VCaP (cell line): ENCODE measurements around the gene ZDHHC22.

Experiments used
- H3K27ac ChIP-seq: fragments of 450-650 bp; 2 replicates; pipeline ENCODE4 v1.5.1; 2017
- TF ChIP-seq, protein P1 (sequence below): fragments of 450-650 bp; conservative IDR thresholded peaks from 2 replicates; pipeline ENCODE4 v1.5.1; 2017; ENCODE audit warnings: mild to moderate bottlenecking, moderate library complexity

Gene ZDHHC22

DNA sequence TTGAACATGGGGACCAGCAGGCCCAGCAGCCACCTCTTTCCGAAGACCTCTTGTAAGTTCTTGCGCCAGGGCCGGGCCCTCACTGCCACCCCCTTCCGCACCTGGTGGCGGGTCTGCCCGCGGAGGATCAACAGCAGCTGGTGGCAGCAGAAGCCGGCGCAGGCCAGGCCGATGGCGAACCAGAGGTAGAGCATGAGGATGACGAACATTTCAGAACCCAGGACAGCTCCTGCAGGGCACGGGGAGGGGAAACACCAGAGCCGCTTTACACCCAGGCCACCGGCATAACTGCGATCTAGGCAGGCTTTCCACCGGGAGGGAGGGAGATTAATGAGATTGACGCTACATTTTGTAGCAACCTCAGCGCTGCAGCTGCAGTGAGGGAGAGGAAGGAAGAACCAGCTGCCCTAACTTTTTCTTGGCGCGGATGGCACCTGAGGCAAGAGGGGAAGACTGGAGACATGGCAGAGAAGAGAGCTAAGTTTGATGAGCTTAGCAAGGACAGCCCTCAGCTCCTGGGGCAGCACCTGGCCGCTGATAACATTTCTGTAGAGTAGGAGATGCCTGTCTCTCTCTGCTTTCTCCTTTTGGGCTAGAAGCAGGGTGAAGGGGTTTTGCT is 7.8 kb downstream of the ZDHHC22 start:
- TF ChIP-seq, protein P1, sequence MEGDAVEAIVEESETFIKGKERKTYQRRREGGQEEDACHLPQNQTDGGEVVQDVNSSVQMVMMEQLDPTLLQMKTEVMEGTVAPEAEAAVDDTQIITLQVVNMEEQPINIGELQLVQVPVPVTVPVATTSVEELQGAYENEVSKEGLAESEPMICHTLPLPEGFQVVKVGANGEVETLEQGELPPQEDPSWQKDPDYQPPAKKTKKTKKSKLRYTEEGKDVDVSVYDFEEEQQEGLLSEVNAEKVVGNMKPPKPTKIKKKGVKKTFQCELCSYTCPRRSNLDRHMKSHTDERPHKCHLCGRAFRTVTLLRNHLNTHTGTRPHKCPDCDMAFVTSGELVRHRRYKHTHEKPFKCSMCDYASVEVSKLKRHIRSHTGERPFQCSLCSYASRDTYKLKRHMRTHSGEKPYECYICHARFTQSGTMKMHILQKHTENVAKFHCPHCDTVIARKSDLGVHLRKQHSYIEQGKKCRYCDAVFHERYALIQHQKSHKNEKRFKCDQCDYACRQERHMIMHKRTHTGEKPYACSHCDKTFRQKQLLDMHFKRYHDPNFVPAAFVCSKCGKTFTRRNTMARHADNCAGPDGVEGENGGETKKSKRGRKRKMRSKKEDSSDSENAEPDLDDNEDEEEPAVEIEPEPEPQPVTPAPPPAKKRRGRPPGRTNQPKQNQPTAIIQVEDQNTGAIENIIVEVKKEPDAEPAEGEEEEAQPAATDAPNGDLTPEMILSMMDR = no peak
- no peak overlapping the region for H3K27ac ChIP-seq

DNA sequence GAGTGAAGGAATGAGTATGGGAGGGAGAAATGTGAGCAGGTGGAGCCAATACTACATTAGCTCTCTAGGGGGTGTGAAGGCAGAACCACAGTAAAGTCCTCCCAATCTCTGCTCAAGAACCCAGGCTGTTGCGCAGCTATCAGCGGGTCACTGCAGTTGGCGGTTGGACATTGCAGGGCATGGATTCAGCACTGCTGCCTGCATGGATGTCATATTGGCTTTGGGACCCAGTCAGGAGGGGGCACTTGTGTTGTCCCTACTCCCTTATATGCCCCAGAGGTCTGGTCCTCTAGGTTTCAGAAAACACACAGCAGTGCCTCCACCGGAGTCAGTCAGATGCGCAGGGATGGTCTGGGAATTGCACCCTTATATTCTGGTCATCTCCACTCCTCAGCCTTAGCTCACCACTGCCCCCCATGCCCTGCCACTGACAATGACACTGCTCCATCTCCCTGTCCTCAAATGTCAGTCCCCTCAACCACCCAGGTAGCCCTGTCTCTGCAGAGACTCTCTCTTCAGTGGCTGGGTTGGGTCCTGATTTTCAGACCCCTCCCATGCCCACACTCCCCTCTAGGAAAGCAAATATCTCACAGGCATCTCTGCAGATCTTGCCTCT is 9.6 kb downstream of the ZDHHC22 start:
- TF ChIP-seq, protein P1 = no peak
- no peak overlapping the region for H3K27ac ChIP-seq

DNA sequence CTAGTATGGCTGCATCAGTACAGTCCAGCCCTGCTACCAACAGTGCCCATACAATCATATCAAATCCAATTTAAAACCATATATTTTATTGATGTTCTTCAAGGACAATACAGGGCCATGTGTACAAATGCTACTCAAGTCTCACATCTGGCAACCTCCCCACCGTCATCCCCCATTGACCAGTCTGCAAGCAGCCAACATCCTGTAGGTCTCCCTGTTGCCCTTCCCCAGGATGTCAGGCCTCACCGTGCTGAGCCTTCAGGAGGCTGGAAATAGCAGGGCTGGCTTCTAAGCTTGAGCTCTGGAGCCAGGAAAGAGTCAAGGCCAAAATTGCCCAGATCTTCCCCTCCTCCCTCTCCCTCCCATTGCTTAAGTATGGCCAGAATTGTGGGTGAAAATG is 10.4 kb downstream of the ZDHHC22 start:
- TF ChIP-seq, protein P1 = no peak
- H3K27ac ChIP-seq = no peak overlapping the region

DNA sequence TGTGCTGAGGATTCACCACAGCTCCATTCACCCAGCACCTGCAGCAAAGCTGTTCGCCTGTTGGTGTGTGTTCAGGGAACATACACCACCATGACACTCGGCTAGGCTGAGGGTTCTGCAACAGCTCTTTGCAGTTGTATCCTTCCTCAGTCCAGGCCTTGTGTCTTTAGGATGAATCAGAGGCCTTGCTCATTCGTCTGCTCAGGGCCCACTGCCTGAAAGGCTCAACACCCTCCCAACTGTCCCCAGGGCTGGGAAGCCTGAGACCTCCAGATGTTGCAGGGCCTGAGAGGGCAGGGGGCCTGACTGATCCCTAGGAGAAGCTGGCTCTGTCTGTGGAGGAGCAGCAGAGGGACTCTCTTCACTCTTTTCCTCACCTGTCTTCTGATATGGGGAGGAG is 11.2 kb downstream of the ZDHHC22 start:
- no peak overlapping the region for H3K27ac ChIP-seq
- TF ChIP-seq, protein P1 = no peak

DNA sequence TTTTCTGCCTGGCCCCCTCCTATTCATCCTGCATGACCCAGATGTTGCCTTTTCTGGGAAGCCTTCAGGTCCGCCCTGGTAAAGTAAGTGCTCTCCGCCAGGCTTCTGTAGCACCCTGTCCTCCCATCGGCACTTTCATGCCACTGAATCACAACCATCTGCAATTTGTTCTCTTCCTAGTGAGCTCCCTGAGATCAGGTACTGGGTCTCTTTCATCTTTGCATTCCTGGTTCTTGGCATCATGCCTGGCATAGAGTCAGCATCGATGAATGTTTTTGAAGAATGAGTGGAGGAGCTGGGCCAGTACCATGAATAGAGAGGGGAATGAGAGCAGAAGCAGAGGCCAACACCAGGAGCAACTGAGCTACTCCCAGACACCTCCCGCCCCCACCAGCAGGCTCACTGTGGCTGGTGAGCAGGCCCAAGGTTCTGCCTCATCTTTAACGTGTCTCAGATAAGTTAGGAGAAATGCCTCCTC is 13.1 kb downstream of the ZDHHC22 start:
- no peak overlapping the region for H3K27ac ChIP-seq
- TF ChIP-seq, protein P1 = no peak

DNA sequence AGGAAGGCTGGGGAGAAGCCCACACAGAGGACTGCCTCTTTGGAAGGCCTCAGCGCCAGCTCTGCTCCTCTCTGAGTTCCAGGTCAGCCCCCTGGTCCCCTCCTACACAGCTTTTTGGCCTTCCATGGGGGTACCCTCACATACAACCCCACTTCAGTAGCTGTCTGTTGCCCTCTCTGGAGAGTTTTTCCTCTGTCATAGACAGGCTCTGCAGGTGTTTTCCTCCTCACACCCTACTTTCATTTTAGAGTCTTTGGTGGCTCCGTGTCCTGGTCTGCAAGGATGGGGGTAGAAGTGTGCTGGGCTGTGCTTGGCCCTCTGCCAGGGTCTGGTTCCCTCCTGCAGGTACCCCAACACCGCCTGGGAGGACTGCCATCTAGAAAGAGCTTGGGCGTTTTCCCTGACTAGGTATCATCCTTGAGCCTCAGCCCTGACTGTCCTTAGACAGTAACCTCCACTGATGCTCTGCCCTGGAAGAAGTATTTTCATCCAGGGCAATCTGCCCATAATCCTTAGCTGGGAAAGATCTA is 15.1 kb downstream of the ZDHHC22 start:
- H3K27ac ChIP-seq = no peak overlapping the region
- TF ChIP-seq, protein P1 = no peak

DNA sequence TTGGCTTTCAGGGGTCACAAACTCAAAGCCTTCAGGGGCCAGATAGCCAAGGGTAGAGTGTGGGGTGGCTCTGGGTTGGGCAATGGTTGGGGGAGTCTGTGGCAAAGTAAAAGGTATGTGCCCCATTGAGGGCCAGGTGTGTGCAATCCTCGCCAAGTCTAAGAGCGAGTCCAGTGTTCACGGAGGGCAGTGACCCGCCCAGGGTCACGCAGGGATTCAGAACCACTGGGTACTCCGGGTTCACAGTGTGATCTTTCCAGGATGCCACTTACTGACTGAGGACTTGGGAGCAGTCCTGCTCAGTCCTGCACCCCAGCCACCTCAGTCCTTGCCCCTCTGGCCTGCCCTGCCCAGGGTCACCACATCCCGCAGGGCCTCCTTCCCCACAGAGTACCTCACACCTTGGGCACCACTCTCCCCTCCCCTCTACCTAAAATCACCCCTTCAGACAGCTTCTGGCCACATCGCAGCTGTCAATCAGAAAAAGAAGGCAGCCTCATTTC is 15.7 kb downstream of the ZDHHC22 start:
- no peak overlapping the region for H3K27ac ChIP-seq
- TF ChIP-seq, protein P1 = no peak
